Measurements from ENCODE around the gene SFRP4. TPM values are rescaled to one million over a fixed set of nuclear protein-coding genes. Genes with fewer than 3 reads are reported as not detected.

SFRP4 gene
- total and polyA plus RNA-seq, 2 of the 8 experiments (the other 6 are each of a cell fraction or from before 2014, with no cell fraction given), result 0.03 TPM; not detected in 1

- no peak for TF ChIP-seq SIX5 (IDR thresholded peaks at IDR 0.05; ENCODE audit: low read depth, low read length)
- no peak for TF ChIP-seq CTCF (IDR thresholded peaks at IDR 0.05; ENCODE audit: control extremely low read depth in 1 of 3, insufficient read depth in 1 of 3, low read depth in 1 of 3, low read length in 3 of 3)
- TF ChIP-seq ASH2L (IDR thresholded peaks at IDR 0.05; ENCODE audit: low read length), result no peak
- TF ChIP-seq ZNF274 (IDR thresholded peaks at IDR 0.05; ENCODE audit: borderline replicate concordance, extremely low read depth, low read length), result no peak
- no peak for TF ChIP-seq CREB1 (IDR thresholded peaks at IDR 0.05)
- no peak for TF ChIP-seq BCL11A (IDR thresholded peaks at IDR 0.05; ENCODE audit: low read depth in 2 of 2, low read length in 2 of 2)
- no peak for TF ChIP-seq TEAD4 (IDR thresholded peaks at IDR 0.05; ENCODE audit: low read depth, low read length)
These were observed 13.8 kb upstream of the SFRP4 start (continued) for GRCh38 chr7:37930226-37930948.

All from H1 (cell line).